AG09319 (cell line): ENCODE data around the gene CCNI.
"Not testable (repeated sequence)": the region's sequence is repeated elsewhere in the genome, so short reads cannot be mapped to it uniquely, and the experiment has no call there.

Experiments
- DNase-seq: peaks from one replicate; pipeline ENCODE4 v3.0.0-alpha.2; 2010; ENCODE audit warnings: low read depth; ENCODE audit errors: extremely low read depth
- CTCF ChIP-seq: IDR thresholded peaks from 2 replicates; pipeline ENCODE4 v1.5.1; 2011; ENCODE audit warnings: low read depth, mild to moderate bottlenecking, inconsistent platforms, low read length, moderate library complexity

The CCNI gene

GRCh38 chr4:77073106-77073809, 2.5 kb downstream of the CCNI start:
- DNase-seq: no peak
- TF ChIP-seq CTCF: no peak

GRCh38 chr4:77072195-77072753, 3.5 kb downstream of the CCNI start:
- TF ChIP-seq CTCF: no peak
- DNase-seq: no peak

DNA sequence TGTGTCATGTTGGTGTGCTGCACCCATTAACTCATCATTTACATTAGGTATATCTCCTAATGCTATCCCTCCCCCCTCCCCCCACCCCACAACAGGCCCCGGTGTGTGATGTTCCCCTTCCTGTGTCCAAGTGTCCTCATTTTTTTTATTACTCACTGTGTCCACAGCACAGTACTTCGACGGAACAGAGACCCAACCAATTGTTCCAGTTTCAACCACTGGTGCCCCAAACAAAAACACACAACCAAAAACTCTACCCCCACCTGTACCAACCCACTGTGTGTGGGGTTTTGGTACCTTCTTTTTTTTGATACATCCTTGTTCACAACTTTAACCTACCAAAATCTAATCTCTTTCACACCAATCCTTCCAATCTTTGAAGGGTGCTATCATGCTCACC, 6.3 kb downstream of the CCNI start:
- DNase-seq: not testable (repeated sequence)

DNA sequence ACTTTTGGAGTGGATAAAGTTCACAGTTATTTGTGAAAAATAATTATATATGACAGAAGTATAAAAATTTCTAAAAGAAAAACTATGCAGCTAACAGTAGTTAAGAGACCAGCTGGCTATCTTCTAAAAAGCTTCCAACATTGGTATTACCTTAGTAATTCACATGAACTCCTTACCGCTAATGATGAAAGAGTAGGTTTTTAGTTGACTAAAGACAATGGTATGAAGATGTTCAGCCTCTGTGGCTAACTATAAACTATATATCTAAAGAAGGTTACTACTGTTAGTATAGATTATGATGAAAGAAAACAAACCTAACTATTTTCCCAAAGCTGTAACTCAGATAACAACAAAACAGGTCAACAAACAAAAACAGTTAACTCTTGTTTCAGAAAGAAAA, 10.4 kb downstream of the CCNI start:
- no peak for TF ChIP-seq CTCF
- no peak for DNase-seq

GRCh38 chr4:77062856-77063255, 12.9 kb downstream of the CCNI start:
- TF ChIP-seq CTCF: no peak
- DNase-seq: no peak

GRCh38 chr4:77052352-77052751, 23.4 kb downstream of the CCNI start:
- no peak for DNase-seq
- TF ChIP-seq CTCF: peak; percentile 41

DNA sequence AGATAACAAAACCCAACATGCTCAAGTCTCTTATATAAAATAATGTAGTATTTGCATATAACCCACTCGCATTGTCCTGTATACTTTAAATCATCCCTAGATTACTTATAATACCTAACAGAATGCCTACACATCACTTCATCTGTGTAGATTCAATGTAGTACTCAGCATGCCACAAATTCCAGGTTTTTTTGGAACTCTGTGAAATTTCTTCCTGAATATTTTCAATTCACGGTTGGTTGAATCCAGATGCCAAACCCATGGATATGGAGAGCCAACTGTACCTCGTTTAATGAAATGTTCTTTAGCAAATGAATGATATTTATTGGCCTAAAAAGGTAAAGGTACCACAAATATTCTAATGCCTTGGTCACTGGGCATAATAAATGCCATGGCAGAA, 24.8 kb downstream of the CCNI start:
- no peak for DNase-seq
- TF ChIP-seq CTCF: no peak

DNA sequence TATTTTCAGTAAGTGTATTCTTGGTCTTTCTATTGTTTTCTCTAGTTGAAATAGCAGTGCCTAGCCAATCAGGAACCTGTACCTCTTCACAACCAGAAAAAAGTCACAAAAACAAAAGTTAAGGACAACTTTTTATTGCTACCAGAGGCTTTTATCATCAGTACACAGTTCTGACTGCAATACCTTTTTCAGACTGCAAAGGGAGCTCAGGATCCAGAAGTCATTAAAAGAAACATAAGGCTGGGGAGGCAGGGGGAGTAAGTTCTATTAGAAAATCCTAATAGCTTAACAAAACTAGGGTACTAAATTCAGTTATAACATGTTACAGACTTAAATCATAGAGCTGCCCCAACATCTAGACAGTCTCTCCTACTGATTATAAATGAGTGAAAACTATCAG, 28.8 kb downstream of the CCNI start:
- DNase-seq: no peak
- peak; percentile 34 for TF ChIP-seq CTCF
